Activated CD4-positive, alpha-beta T cell treated with anti-CD3 and anti-CD28 coated beads, Interleukin-2, amount 50 U/mL, for 4 hours (primary cell): Measurements from ENCODE around the gene FAM156B.
"Not testable (repeated sequence)": the region's sequence is repeated elsewhere in the genome, so short reads cannot be mapped to it uniquely, and the experiment has no call there.

Experiments
- DNase-seq, 2 experiments: peaks; one replicate each; pipeline ENCODE4 v3.0.0-alpha.2; 2020

The FAM156B gene, protein sequence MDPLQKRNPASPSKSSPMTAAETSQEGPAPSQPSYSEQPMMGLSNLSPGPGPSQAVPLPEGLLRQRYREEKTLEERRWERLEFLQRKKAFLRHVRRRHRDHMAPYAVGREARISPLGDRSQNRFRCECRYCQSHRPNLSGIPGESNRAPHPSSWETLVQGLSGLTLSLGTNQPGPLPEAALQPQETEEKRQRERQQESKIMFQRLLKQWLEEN

DNA sequence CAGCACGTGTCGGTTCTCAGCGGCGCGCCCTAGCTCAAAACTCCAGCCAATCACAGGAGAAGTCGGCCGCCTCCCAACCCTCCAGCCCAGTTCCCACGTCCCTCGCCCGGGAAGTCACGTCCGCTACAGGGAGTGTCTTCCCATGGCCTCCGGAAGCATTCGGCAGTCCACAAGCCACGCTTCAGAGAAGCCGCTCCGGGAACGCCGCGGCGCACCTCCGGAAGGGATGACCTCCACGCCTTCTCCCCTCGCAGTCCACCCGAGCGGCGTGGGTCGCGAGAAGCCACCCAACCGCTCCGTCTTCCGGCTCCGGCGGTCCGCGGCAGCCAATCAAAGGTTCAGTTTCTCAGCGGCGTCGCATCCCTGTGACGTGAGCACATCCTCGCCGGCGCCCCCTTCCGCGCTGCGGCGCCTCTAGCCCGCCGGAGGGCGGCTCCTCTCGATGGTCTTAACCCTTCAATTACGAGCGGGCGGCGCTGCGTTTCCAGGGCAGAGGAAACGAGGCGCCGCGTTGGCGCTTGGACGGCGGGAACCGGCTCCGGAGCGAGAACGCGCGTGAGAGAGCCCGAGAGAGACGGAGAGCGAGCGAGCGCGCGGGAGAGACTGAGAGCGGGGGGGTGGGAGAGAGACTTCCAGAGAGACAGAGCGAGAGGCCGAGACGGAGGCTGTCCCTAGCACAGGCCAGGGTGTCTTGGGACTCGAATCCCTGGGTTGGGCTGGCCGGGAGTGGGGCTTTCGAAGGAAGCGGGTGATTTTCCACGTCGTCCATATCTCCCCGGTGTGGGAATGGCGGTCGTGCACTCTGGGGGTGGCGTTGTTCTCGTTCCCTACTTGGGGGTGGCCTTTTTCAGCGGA lies at the start of gene FAM156B:
Gene FAM156B, plus strand, starts transcription at position 476 of the 855 bp plus-strand sequence. CDS start 9,896 bp downstream, outside the sequence.
- not testable (repeated sequence) for DNase-seq

GRCh38 chrX:52852110-52852860 lies 44.8 kb upstream of the FAM156B start:
- DNase-seq: no peak

DNA sequence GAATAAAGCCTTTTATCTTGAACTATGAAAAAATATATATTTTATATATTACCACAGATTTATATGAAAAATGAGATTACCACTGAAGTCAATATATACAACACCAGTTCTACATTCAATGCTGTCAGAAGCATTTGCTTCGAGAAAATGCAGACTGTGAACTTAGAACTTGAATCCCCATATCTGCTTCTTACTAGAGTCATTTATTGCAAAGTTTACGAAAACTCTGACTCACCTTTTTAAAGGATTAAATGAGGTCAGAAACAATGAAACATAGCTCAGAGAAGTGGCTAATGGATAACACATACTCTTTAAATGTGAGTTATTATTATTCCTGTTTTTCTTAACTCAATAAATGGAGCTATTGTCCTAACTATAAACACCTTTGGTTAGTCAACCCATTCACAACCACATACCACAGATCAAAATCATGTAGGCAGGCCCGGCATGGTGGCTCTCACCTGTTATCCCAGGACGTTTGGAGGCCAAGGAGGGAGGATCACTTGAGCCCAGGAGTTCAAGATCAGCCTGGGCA lies 40.1 kb upstream of the FAM156B start:
- not testable (repeated sequence) for DNase-seq

GRCh38 chrX:52865343-52865998 lies 31.7 kb upstream of the FAM156B start:
- DNase-seq: no peak

DNA sequence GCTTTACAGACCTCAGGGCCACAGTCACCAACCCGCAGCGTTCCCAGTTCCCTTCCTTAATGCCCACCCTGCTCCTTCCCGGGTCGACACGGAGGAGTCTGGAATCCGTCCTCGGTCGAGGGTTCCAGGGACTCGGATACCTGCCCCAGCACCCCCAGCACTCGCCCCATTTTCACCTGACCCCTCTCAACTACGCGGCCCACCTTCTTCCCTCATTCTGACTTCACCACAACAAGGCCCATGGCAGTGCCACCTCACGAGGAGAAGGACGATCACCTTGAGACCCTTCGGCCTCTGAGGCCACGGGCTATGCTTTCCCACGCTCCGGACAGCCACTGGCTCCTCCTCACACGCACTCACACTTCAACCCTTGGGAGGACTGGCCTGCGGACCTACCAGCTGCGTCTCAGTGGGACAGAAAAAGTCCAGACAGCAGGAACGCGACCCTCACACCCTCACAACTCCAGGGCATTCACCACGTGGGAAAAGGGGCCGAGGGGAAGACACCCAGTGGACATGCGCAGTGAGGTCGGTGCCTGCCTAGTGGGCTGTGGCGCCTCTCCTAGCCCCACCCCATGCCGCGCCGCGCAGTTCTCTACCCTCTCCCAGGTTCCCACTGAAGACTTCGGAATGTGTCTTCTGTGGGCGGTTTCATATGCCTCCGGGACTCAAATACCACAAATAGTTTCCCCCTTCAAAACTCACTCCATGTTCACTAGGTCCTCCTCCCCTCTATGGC lies 29.4 kb upstream of the FAM156B start, which contains the start of gene XAGE3:
Gene XAGE3, minus strand, starts transcription at position 474 of the 739 bp plus-strand sequence. CDS start 950 bp downstream, outside the sequence.
- DNase-seq: no peak

DNA sequence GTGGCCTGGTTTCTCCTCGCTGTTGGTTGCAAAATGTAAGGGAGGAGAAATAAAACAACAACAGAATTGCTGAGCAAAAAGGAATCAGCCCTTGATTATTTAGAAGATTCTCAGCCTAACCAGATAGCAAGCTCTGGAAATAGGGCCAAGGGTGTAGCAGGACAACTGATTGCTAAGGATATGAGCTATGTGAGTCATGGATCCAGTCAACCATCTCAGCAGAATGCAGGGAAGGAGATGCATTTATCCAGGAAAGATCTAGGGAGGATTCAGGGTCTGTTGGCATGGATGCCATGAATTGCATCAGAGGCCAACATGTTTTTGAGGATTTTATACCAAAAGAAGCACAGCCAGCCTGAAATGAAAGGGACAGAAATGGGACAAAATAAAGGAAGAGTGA lies 27.1 kb upstream of the FAM156B start:
- DNase-seq: no peak

DNA sequence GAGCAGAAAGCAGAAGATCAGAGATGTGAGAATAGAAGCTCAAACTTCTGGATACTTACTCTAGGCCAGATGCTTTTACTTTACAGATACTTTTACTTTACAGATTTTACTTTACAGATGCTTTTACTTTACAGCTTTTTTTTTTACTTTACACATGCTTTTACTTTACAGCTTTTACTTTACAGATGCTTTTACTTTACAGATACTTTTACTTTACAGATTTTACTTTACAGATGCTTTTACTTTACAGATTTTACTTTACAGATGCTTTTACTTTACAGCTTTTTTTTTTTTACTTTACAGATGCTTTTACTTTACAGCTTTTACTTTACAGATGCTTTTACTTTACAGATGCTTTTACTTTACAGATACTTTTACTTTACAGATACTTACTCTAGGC lies 23.3 kb upstream of the FAM156B start:
- DNase-seq: not testable (repeated sequence)

DNA sequence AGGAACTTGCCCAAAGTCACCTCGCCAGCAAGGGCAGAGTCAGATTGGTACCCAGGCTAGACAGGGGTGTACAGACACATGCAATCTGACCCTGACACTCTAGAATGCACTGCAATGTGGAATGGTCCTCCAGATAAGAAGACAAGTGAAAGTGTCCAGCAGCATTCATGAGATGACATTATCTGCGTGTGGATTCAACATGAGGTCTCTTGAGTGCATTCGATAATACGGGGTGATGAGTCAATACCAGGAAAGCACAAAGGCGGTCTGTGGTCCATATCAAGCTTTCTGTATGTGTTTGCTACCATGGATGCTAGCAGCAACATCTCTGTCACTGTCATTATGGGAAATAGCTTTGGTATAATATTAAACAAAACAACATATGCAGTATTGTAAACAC lies 22.5 kb upstream of the FAM156B start:
- DNase-seq: no peak

DNA sequence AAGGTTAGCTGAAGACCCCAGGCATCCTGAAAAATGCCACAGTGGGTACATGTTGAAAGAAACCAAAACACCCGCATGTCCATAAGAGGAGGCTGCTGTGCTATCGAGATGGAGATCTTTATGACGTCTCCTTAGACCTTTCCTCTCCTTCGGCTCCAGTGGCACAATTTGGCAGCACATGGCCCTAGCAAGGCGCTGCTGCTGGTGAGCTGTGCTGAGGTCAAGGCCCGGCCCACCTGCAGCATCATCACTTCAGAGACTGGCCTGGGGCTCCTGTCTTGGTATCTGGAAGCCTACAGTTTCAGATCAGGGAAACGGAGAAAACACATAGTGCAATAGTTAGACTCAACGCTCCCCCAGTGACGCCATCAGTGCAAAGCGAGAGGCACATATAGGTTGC lies 21.7 kb upstream of the FAM156B start:
- not testable (repeated sequence) for DNase-seq

GRCh38 chrX:52876386-52876785 lies 20.7 kb upstream of the FAM156B start:
- not testable (repeated sequence) for DNase-seq

DNA sequence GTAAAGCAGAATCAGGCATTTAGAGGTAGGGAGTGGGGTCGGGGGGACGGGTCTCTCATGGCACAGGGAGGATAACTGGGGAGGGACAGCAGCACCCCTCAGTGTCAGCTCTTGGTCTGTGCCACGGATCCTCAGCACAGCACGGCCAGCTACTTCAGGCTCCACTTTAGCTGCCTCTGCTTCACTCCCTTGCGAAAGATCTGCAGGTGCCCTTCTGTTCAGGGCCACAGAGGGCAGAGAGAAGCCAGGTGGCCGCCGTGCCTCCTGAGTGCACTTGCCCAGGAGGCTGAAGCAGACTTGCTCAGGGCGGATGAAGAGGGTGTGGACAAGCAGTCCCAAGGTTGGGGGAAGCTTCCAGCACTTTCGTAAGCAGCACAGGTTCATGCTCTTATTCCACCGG lies 9.7 kb upstream of the FAM156B start:
- DNase-seq: not testable (repeated sequence)

DNA sequence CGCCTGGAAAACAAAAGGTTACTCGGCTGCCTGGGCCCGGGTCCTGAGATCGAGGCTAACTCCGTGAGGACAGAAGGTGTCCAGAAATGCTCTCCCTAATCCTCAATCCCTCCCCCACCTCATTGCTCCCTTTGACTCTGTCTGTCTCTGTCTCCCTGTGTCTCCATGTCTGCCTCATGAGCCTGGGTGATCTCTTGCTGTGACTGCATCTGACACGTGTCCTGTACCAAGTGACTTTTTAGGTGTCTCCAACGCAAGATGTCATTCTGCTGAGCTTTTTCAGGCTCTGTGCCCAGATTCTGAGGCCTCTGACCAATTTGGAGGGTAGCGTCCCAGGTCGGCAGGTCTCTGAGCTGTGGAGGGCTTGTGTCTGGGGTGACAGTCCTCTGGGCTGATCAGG lies 9.0 kb upstream of the FAM156B start:
- DNase-seq: not testable (repeated sequence)

DNA sequence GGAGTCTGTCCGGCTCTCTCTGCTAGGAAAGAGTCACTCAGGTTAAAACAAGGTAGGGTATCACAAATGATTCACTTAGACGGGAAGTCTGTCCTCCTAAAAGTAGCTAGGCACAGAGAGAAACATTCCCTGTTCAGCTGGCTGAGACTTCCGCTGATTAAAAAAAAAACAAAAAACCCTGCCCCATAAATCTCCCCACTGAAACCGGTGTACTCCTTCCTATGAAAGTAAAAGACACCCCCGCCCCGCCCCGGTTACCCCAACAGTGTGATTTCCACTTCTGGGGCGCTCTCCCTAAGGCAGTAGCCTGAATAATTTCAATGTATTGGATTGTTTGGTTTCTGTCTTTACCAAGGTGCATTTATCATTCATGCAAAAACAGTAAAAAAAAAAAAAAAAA lies 692 bp upstream of the FAM156B start:
- DNase-seq: not testable (repeated sequence)

DNA sequence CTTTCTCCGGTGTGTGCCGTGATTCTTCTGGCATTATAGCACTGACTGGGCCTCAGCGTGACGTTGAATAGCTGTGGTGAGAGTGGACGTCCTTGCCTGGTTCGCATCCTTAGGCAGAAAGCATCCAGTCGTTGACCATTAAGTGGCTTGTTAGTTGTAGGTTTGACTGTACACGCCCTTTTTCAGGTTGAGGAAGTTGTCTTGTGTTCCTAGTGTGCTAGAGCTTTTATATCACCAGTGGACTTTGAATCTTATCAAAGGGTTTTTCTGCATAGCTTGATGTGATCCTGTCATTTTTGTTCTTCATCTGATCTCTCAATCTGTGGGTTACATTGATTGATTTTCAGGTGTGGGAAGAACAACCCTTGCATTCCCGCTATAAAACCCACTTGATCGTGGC lies 8.4 kb downstream of the FAM156B start:
- DNase-seq: not testable (repeated sequence)

- not testable (repeated sequence) for DNase-seq
Measured at GRCh38 chrX:52906072-52906471, 8.9 kb downstream of the FAM156B start.

- DNase-seq: not testable (repeated sequence)
Measured at GRCh38 chrX:52907137-52907536, 10.0 kb downstream of the FAM156B start.

- DNase-seq: not testable (repeated sequence)
Measured at GRCh38 chrX:52907900-52908299, 10.8 kb downstream of the FAM156B start.

DNA sequence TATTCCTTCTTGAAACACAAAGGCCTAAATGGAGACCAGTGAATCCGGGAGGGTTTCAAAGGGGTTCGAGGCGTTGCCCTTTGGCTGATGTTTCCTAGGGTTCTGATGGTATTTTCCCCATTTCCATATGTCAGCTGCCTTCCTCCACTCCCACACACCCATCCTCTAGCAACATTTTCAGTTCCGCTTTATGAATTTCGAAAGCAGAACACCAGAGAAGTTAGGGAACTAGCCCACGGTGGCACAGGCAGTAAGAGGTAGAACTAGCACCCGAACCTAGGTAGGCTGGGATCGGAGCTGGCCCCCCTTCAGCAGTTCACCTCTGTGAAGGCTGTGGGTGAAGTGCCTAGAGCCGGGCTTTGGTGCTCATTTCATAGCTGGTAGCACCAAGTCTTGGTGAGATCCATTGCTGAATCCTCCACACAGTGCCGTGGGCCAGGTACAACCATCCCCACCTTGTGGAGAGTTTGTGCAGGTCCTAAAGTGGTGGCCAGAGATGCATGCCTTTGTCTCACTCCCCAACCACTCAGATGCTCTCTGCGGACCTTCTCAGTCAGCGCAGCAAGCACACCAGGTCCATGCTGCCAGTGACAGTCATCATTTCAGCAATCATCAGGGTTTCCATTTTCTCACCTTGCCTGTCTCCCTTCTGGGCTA lies 12.3 kb downstream of the FAM156B start:
- not testable (repeated sequence) for DNase-seq

DNA sequence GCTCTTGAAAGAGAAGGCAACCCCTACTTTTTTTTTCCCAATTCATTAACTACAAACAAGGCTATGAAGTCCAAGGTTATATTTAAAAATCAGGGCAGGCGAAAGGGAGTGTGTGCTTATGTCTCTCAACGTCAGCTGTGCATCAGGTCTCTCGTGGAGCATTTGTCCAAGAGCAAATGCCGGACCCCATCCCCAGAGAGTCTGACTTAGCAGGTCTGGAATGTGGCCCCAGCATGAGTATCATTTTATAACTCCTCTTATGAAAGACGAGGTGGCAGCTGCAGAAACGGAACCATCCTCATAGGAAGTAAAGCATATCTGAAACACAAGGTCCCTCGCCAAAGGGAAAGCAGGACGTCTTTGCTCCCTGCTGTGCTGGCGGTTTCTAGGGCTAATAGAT lies 16.6 kb downstream of the FAM156B start:
- not testable (repeated sequence) for DNase-seq

DNA sequence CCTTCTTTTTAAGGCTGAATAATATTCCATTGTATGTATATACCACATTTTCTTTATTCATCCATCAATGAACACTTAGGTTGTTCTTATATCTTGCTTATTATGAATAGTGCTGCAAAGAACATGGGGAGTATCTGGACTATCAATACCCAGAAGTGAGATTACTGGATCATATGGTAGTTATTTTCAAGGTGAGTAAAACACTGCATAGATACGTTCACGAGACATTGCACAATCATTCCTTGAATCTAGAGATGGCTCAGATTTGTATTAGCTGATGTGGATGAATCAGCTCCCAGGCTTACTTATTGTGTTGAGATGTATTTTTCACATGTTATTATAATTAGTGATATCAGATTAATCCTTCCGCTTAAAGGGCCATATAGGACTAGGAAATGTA lies 17.6 kb downstream of the FAM156B start:
- DNase-seq: not testable (repeated sequence)

GRCh38 chrX:52923781-52924241 lies 26.7 kb downstream of the FAM156B start:
- no peak for DNase-seq
